AG09319 (cell line): Measurements from ENCODE around the gene ACTR8.
A peak's percentile ranks its signal among the peaks of the same experiment; 100 is the strongest.

Experiments used
- DNase-seq: peaks from one replicate; pipeline ENCODE4 v3.0.0-alpha.2; 2010; ENCODE audit warnings: low read depth; ENCODE audit errors: extremely low read depth
- CTCF ChIP-seq: IDR thresholded peaks from 2 replicates; pipeline ENCODE4 v1.5.1; 2011; ENCODE audit warnings: low read depth, mild to moderate bottlenecking, inconsistent platforms, low read length, moderate library complexity

Gene ACTR8

GRCh38 chr3:53900666-53901331 is 18.8 kb upstream of the ACTR8 start:
- no peak for DNase-seq
- no peak for TF ChIP-seq CTCF

- no peak for DNase-seq
- TF ChIP-seq CTCF = no peak
Measured at GRCh38 chr3:53899750-53900149, 17.8 kb upstream of the ACTR8 start.

GRCh38 chr3:53892286-53892637 is 10.3 kb upstream of the ACTR8 start:
- DNase-seq = no peak
- no peak for TF ChIP-seq CTCF

GRCh38 chr3:53891497-53892285 is 9.7 kb upstream of the ACTR8 start, which contains the start of gene SELENOK:
Gene SELENOK (minus strand): TSS chr3:53891859.
- DNase-seq = peak; percentile 97
- no peak for TF ChIP-seq CTCF

- DNase-seq = no peak
- TF ChIP-seq CTCF = no peak
Measured at GRCh38 chr3:53890726-53891475, 8.9 kb upstream of the ACTR8 start.

GRCh38 chr3:53888232-53888631 is 6.3 kb upstream of the ACTR8 start:
- TF ChIP-seq CTCF = no peak
- no peak for DNase-seq

GRCh38 chr3:53887446-53887845 is 5.5 kb upstream of the ACTR8 start:
- no peak for TF ChIP-seq CTCF

More at GRCh38 chr3:53887446-53887845, 5.5 kb upstream of the ACTR8 start:
- DNase-seq = no peak
